AG09309 (cell line): Measurements from ENCODE around the gene ZEB2.

Experiments used
- DNase-seq: peaks from one replicate; pipeline ENCODE4 v3.0.0-alpha.2; 2010; ENCODE audit warnings: low read depth
- H3K4me3 ChIP-seq: 2 replicates; pipeline ENCODE4 v1.5.1; 2011; ENCODE audit warnings: mild to moderate bottlenecking, low read depth, low read length, moderate library complexity; ENCODE audit not compliant: control insufficient read depth
- CTCF ChIP-seq: IDR thresholded peaks from 2 replicates; pipeline ENCODE4 v1.5.1; 2011; ENCODE audit warnings: mild to moderate bottlenecking, low read depth, low read length, inconsistent platforms; ENCODE audit not compliant: insufficient read depth, control insufficient read depth; ENCODE audit errors: missing control alignments

Gene ZEB2

GRCh38 chr2:144471305-144472045, 48.4 kb downstream of the ZEB2 start:
- no peak for DNase-seq
- no peak for TF ChIP-seq CTCF
- H3K4me3 ChIP-seq = no peak overlapping the region

- no peak for TF ChIP-seq CTCF
- no peak overlapping the region for H3K4me3 ChIP-seq
- DNase-seq = no peak
Observed at GRCh38 chr2:144470816-144471215, 49.1 kb downstream of the ZEB2 start.

GRCh38 chr2:144470334-144470733, 49.6 kb downstream of the ZEB2 start:
- H3K4me3 ChIP-seq = no peak overlapping the region
- no peak for TF ChIP-seq CTCF
- DNase-seq = no peak

- TF ChIP-seq CTCF = no peak
- no peak overlapping the region for H3K4me3 ChIP-seq
- DNase-seq = no peak
Observed at GRCh38 chr2:144469798-144470197, 50.1 kb downstream of the ZEB2 start.

GRCh38 chr2:144468823-144469595, 50.9 kb downstream of the ZEB2 start:
- no peak for TF ChIP-seq CTCF
- DNase-seq = no peak
- H3K4me3 ChIP-seq = no peak overlapping the region

- TF ChIP-seq CTCF = no peak
- no peak for DNase-seq
- no peak overlapping the region for H3K4me3 ChIP-seq
Observed at GRCh38 chr2:144467502-144468137, 52.3 kb downstream of the ZEB2 start.
